HepG2 (cell line): Measurements from ENCODE around the gene RCBTB2. TPM values are rescaled to one million over a fixed set of nuclear protein-coding genes. Genes with fewer than 3 reads are reported as not detected.

Experiments used
- ATAC-seq: fragments of 200-7000 bp; cut with Tn5 transposase; 3 replicates; pipeline ENCODE4 v1.9.1; 2020; ENCODE audit warnings: mild to moderate bottlenecking, moderate library complexity
- BruUV-seq: library from RNA; stranded (reverse); fragments of 400-500 nt; replicated peaks from 2 replicates; lab custom pipeline; 2021; lab: Mats Ljungman, UMichigan
- CTCF ChIA-PET: fragments of 300-600 bp; formaldehyde crosslinking; extraction: SDS; loops from one replicate; lab custom pipeline; 2021; ENCODE audit warnings: low total read pairs, inconsistent platforms, low intra/inter-chr PET ratio; lab: Yijun Ruan, JAX
- POLR2A ChIA-PET: fragments of 350-600 bp; sonication (Branson Sonifier 250); formaldehyde crosslinking; loops from one replicate; lab custom pipeline; 2020; ENCODE audit warnings: antibody characterized with exemption, inconsistent platforms; lab: Yijun Ruan, JAX
- DNase-seq: peaks from one replicate; pipeline ENCODE4 v3.0.0-alpha.2; 2015; ENCODE audit warnings: low spot score
- FAIRE-seq: peaks from 3 replicates; lab custom pipeline; 2011; peaks lifted over from hg19 to GRCh38; lab: Jason Lieb, UNC
- H2AFZ ChIP-seq: one replicate; pipeline ENCODE4 v1.6.1; 2011; ENCODE audit warnings: low read length, inconsistent platforms
- H3K27ac ChIP-seq: fragments of 300-600 bp; 3 replicates; pipeline ENCODE4 v1.8.0; 2011; ENCODE audit warnings: mixed run types, mild to moderate bottlenecking, mixed read lengths, low read length, inconsistent platforms; ENCODE audit not compliant: insufficient read depth; ENCODE audit errors: extremely low read length
- H3K27me3 ChIP-seq, 2 experiments: fragments of 200-600 bp in 1 of 2; 2 replicates in 1 of 2; 3 replicates in 1 of 2; pipeline versions ENCODE4 v1.6.0 to v1.8.0; 2011; ENCODE audit warnings: low read length in 2 of 2, mild to moderate bottlenecking in 2 of 2, moderate library complexity in 2 of 2, inconsistent platforms in 1 of 2; ENCODE audit not compliant: insufficient read depth in 2 of 2, control insufficient read depth in 1 of 2
- H3K36me3 ChIP-seq, 2 experiments: fragments of 200-600 bp in 1 of 2; replicated peaks in 1 of 2; 2 replicates in 1 of 2; 3 replicates in 1 of 2; pipeline versions ENCODE4 v1.5.1 to v1.8.0; 2011; ENCODE audit warnings: low read length in 2 of 2, inconsistent platforms in 1 of 2; ENCODE audit not compliant: insufficient read depth in 2 of 2, control insufficient read depth in 1 of 2
- H3K4me1 ChIP-seq: 2 replicates; pipeline ENCODE4 v1.5.1; 2012; ENCODE audit warnings: low read length, inconsistent platforms; ENCODE audit not compliant: insufficient read depth
- H3K4me2 ChIP-seq: 2 replicates; pipeline ENCODE4 v1.6.0; 2011; ENCODE audit warnings: low read depth, low read length, inconsistent platforms
- H3K4me3 ChIP-seq, 3 experiments: fragments of 200-600 bp in 1 of 3; sonication (generic), shearing (Covaris generic) in 1 of 3; replicated peaks in 1 of 3; 2 replicates each; pipeline ENCODE4 v1.5.1; 2011 to 2016; ENCODE audit warnings: low read length in 3 of 3, inconsistent platforms in 2 of 3, low read depth in 2 of 3, mild to moderate bottlenecking in 2 of 3, control low read depth in 1 of 3, mixed read lengths in 1 of 3; ENCODE audit not compliant: insufficient read depth in 1 of 3
- H3K79me2 ChIP-seq: one replicate; pipeline ENCODE4 v1.6.1; 2011; ENCODE audit warnings: low read length, inconsistent platforms; ENCODE audit not compliant: insufficient read depth
- H3K9ac ChIP-seq: 2 replicates; pipeline ENCODE4 v1.6.0; 2011; ENCODE audit warnings: mild to moderate bottlenecking, low read depth, low read length, inconsistent platforms; ENCODE audit not compliant: insufficient read depth
- H3K9me3 ChIP-seq: 2 replicates; pipeline ENCODE4 v1.5.1; 2012; ENCODE audit warnings: mild to moderate bottlenecking, low read length
- H4K20me1 ChIP-seq: 2 replicates; pipeline ENCODE4 v1.6.0; 2011; ENCODE audit warnings: inconsistent platforms, mild to moderate bottlenecking, low read length, moderate library complexity; ENCODE audit not compliant: insufficient read depth
- ADNP ChIP-seq: sonication (generic); formaldehyde crosslinking; IDR thresholded peaks from 2 replicates; pipeline ENCODE4 v1.4.0; 2020; ENCODE audit warnings: missing genetic modification reagents
- DPF2 ChIP-seq: sonication (generic); formaldehyde crosslinking; IDR thresholded peaks from 2 replicates; pipeline ENCODE4 v1.4.0; 2020; ENCODE audit warnings: mild to moderate bottlenecking, low read depth, missing genetic modification reagents, borderline replicate concordance
- HOXA3 ChIP-seq: sonication (generic); formaldehyde crosslinking; IDR thresholded peaks from 2 replicates; pipeline ENCODE4 v1.5.0; 2020; ENCODE audit warnings: missing genetic modification reagents
- JUND ChIP-seq: sonication (generic); formaldehyde crosslinking; IDR thresholded peaks from 2 replicates; pipeline ENCODE4 v1.8.0; 2022; ENCODE audit warnings: mild to moderate bottlenecking, missing genetic modification reagents
- MYNN ChIP-seq: sonication (generic); formaldehyde crosslinking; IDR thresholded peaks from 2 replicates; pipeline ENCODE4 v1.4.0; 2020; ENCODE audit warnings: mild to moderate bottlenecking, low read depth, missing genetic modification reagents
- REPIN1 ChIP-seq: sonication (generic); formaldehyde crosslinking; IDR thresholded peaks from 2 replicates; pipeline ENCODE4 v1.8.0; 2022; ENCODE audit warnings: missing genetic modification reagents, low read depth, mild to moderate bottlenecking, borderline replicate concordance
- SATB2 ChIP-seq: sonication (generic); formaldehyde crosslinking; IDR thresholded peaks from 2 replicates; pipeline ENCODE4 v1.5.0; 2020; ENCODE audit warnings: missing genetic modification reagents
- SOX6 ChIP-seq, 2 experiments: fragments of 450-650 bp in 1 of 2; sonication (generic) in 1 of 2; formaldehyde crosslinking in 1 of 2; IDR thresholded peaks; 2 replicates each; pipeline versions ENCODE4 v1.4.0 to v1.6.1; 2017 to 2020; ENCODE audit warnings: antibody characterized with exemption in 1 of 2, mild to moderate bottlenecking in 1 of 2, missing genetic modification reagents in 1 of 2
- SRSF9 ChIP-seq: fragments of 200-400 bp; formaldehyde crosslinking; IDR thresholded peaks from 2 replicates; pipeline ENCODE4 v1.6.1; 2018; ENCODE audit warnings: borderline replicate concordance, mild to moderate bottlenecking, low read depth, low read length; ENCODE audit not compliant: insufficient read depth, poor library complexity, severe bottlenecking
- ZBTB7A ChIP-seq: sonication (generic); formaldehyde crosslinking; IDR thresholded peaks from 2 replicates; pipeline ENCODE4 v1.8.0; 2022; ENCODE audit warnings: mild to moderate bottlenecking, missing genetic modification reagents
- ZNF20 ChIP-seq: sonication (generic); formaldehyde crosslinking; IDR thresholded peaks from 2 replicates; pipeline ENCODE4 v1.4.0; 2020; ENCODE audit warnings: mild to moderate bottlenecking, moderate library complexity, missing genetic modification reagents
- ZNF256 ChIP-seq: sonication (generic); formaldehyde crosslinking; conservative IDR thresholded peaks from 2 replicates; pipeline ENCODE4 v1.4.0; 2020; ENCODE audit warnings: missing genetic modification reagents
- ZNF350 ChIP-seq: sonication (generic); formaldehyde crosslinking; IDR thresholded peaks from 2 replicates; pipeline ENCODE4 v1.4.0; 2020; ENCODE audit warnings: mild to moderate bottlenecking, low read depth, missing genetic modification reagents, borderline replicate concordance
- ZNF572 ChIP-seq: sonication (generic); formaldehyde crosslinking; IDR thresholded peaks from 2 replicates; pipeline ENCODE4 v1.5.1; 2020; ENCODE audit warnings: mild to moderate bottlenecking, missing genetic modification reagents
- ZNF790 ChIP-seq: sonication (generic); formaldehyde crosslinking; IDR thresholded peaks from 2 replicates; pipeline ENCODE4 v1.8.0; 2022; ENCODE audit warnings: missing genetic modification reagents, mild to moderate bottlenecking, borderline replicate concordance
- WGBS: methylation state at CpG from one replicate; pipeline ENCODE4 v1.1.6; 2017; ENCODE audit warnings: low lambda C conversion rate; 5-methylcytosine and 5-hydroxymethylcytosine counted together
- in situ Hi-C: cut with HindIII; loops from 2 replicates; pipeline ENCODE4 v1.10.0; 2017; ENCODE audit warnings: low pct_unique_long_range_greater_than_20kb; ENCODE audit not compliant: extremely low pct_ligation_motif_present
- intact Hi-C: fragments of 100-400 bp; cut with micrococcal nuclease; formaldehyde crosslinking; loops from one replicate; pipeline ENCODE4 v1.10.0; 2022; ENCODE audit not compliant: unreplicated experiment
- polyA plus RNA-seq, 8 experiments: library from polyadenylated mRNA; depleted of rRNA in 3 of 8; stranded (reverse) in 7 of 8; unstranded in 1 of 8; fragments of >200 nt; fragmentation: Illumina TruSeq in 4 of 8; extraction: Trizol in 4 of 8; gene quantifications; 2 replicates each; pipeline versions ENCODE4 v1.2.1 to v1.2.3, GENCODE V29; 2011 to 2016; ENCODE audit warnings: low read depth in 4 of 8, missing spikeins in 1 of 8, mixed read lengths in 1 of 8; ENCODE audit not compliant: insufficient read depth in 1 of 8
- total RNA-seq, 5 experiments: library from RNA; depleted of rRNA; stranded (reverse); fragments of >200 nt; fragmentation: Illumina TruSeq; extraction: Trizol; gene quantifications; 2 replicates each; pipeline ENCODE4 v1.2.3, GENCODE V29; 2016; ENCODE audit warnings: low read depth in 1 of 5
- TF ChIP-seq, protein P1 (sequence below): sonication (generic); formaldehyde crosslinking; IDR thresholded peaks from 2 replicates; pipeline ENCODE4 v1.5.1; 2020; ENCODE audit warnings: missing genetic modification reagents, mild to moderate bottlenecking, borderline replicate concordance
- TF ChIP-seq, protein P2 (sequence below): IDR thresholded peaks from 2 replicates; pipeline ENCODE4 v1.6.1; 2018; ENCODE audit warnings: missing genetic modification reagents, mild to moderate bottlenecking, missing compliant biosample characterization
- TF ChIP-seq, protein P3 (sequence below): sonication (generic); formaldehyde crosslinking; conservative IDR thresholded peaks from 2 replicates; pipeline ENCODE4 v1.8.0; 2022; ENCODE audit warnings: mild to moderate bottlenecking, moderate library complexity, missing genetic modification reagents
- TF ChIP-seq, protein P4 (sequence below): sonication (generic); formaldehyde crosslinking; IDR thresholded peaks from 2 replicates; pipeline ENCODE4 v1.5.0; 2020; ENCODE audit warnings: mild to moderate bottlenecking, missing genetic modification reagents, borderline replicate concordance

The RCBTB2 gene
- total and polyA plus RNA-seq, 2 of the 13 experiments (the other 11 are each of a cell fraction or from before 2014, with no cell fraction given) = 1.9 to 2.7 TPM

DNA sequence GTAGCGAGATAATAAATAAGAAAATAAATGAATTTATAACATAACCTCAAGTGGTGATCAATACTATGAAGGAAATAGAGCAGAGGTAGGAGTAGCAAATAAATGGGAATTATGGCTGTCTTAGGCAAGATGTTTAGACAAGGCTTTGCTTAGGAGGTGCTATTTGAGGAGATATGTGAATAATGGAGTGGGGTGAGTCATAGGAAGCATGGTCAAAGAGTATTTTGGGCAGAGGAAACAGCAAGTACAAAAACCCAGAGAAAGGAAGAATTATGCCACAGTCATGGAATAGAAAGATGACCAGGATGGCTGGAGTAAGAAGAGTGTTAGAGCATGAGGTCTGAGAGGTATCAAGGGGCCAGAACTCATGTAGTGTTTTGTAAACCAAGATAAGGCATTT, 86.4 kb downstream of the RCBTB2 start:
- H3K9me3 ChIP-seq = peaks cover 13% of the 10 kb centered on the region
- POLR2A ChIA-PET = no interaction called here
- H3K36me3 ChIP-seq = no peaks in the 10 kb centered on the region
- no peak overlapping the region for H3K27ac ChIP-seq
- no peaks in the 10 kb centered on the region for H4K20me1 ChIP-seq
- 98% methylated on average over 1 of the region's 1 CpG for WGBS
- CTCF ChIA-PET = no interaction called here
- no peak overlapping the region for H2AFZ ChIP-seq
- no peak for DNase-seq
- no peak for FAIRE-seq
- no peaks in the 10 kb centered on the region for H3K27me3 ChIP-seq
- ATAC-seq = no peak
- H3K9ac ChIP-seq = no peak overlapping the region
- no peaks in the 10 kb centered on the region for H3K79me2 ChIP-seq
- intact Hi-C loops (no loop called here), in situ Hi-C loops (no loop called here)
- H3K4me3 ChIP-seq = no peak overlapping the region
- no peak overlapping the region for H3K4me2 ChIP-seq
- BruUV-seq = no TSS peak
- TF ChIP-seq ZBTB7A (CRISPR knock-in tag) = no peak
- no peak for TF ChIP-seq DPF2 (CRISPR knock-in tag)
- TF ChIP-seq, protein P1, sequence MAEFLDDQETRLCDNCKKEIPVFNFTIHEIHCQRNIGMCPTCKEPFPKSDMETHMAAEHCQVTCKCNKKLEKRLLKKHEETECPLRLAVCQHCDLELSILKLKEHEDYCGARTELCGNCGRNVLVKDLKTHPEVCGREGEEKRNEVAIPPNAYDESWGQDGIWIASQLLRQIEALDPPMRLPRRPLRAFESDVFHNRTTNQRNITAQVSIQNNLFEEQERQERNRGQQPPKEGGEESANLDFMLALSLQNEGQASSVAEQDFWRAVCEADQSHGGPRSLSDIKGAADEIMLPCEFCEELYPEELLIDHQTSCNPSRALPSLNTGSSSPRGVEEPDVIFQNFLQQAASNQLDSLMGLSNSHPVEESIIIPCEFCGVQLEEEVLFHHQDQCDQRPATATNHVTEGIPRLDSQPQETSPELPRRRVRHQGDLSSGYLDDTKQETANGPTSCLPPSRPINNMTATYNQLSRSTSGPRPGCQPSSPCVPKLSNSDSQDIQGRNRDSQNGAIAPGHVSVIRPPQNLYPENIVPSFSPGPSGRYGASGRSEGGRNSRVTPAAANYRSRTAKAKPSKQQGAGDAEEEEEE = no peak
- TF ChIP-seq, protein P2, sequence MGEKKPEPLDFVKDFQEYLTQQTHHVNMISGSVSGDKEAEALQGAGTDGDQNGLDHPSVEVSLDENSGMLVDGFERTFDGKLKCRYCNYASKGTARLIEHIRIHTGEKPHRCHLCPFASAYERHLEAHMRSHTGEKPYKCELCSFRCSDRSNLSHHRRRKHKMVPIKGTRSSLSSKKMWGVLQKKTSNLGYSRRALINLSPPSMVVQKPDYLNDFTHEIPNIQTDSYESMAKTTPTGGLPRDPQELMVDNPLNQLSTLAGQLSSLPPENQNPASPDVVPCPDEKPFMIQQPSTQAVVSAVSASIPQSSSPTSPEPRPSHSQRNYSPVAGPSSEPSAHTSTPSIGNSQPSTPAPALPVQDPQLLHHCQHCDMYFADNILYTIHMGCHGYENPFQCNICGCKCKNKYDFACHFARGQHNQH (CRISPR knock-in tag) = no peak
- no peak for TF ChIP-seq SATB2 (CRISPR knock-in tag)
- no peak for TF ChIP-seq ZNF350
- TF ChIP-seq ADNP = no peak
- TF ChIP-seq, protein P3, sequence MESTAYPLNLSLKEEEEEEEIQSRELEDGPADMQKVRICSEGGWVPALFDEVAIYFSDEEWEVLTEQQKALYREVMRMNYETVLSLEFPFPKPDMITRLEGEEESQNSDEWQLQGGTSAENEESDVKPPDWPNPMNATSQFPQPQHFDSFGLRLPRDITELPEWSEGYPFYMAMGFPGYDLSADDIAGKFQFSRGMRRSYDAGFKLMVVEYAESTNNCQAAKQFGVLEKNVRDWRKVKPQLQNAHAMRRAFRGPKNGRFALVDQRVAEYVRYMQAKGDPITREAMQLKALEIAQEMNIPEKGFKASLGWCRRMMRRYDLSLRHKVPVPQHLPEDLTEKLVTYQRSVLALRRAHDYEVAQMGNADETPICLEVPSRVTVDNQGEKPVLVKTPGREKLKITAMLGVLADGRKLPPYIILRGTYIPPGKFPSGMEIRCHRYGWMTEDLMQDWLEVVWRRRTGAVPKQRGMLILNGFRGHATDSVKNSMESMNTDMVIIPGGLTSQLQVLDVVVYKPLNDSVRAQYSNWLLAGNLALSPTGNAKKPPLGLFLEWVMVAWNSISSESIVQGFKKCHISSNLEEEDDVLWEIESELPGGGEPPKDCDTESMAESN = no peak
- no peak for TF ChIP-seq REPIN1
- TF ChIP-seq ZNF572 (CRISPR knock-in tag) = no peak
- no peak for TF ChIP-seq JUND (CRISPR knock-in tag)
- no peak for TF ChIP-seq ZNF256 (CRISPR knock-in tag)
- TF ChIP-seq, protein P4, sequence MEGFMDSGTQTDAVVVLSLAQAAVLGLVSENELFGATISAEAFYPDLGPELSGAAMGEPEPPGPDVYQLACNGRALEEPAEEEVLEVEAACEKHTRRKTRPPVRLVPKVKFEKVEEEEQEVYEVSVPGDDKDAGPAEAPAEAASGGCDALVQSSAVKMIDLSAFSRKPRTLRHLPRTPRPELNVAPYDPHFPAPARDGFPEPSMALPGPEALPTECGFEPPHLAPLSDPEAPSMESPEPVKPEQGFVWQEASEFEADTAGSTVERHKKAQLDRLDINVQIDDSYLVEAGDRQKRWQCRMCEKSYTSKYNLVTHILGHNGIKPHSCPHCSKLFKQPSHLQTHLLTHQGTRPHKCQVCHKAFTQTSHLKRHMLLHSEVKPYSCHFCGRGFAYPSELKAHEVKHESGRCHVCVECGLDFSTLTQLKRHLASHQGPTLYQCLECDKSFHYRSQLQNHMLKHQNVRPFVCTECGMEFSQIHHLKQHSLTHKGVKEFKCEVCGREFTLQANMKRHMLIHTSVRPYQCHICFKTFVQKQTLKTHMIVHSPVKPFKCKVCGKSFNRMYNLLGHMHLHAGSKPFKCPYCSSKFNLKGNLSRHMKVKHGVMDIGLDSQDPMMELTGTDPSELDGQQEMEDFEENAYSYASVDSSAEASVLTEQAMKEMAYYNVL (CRISPR knock-in tag) = no peak
- no peak for TF ChIP-seq ZNF790 (CRISPR knock-in tag)
- no peak for TF ChIP-seq HOXA3 (CRISPR knock-in tag)
- TF ChIP-seq MYNN (CRISPR knock-in tag) = no peak
- TF ChIP-seq SRSF9 = no peak
- no peak for TF ChIP-seq SOX6 (IDR thresholded peaks at IDR 0.05)
- TF ChIP-seq SOX6 (CRISPR knock-in tag; IDR thresholded peaks at IDR 0.05) = no peak
- TF ChIP-seq ZNF20 (CRISPR knock-in tag) = no peak
- no peaks in the 10 kb centered on the region for H3K4me1 ChIP-seq
